Sciatic nerve (tissue), 2 donors: ENCODE measurements around the gene BAAT. TPM values are rescaled to one million over a fixed set of nuclear protein-coding genes. Genes with fewer than 3 reads are reported as not detected.
"Not testable (repeated sequence)": the region's sequence is repeated elsewhere in the genome, so short reads cannot be mapped to it uniquely, and the experiment has no call there.

ENCODE experiments used
- ATAC-seq: fragments of 200-7000 bp; cut with Tn5 transposase; one replicate; pipeline ENCODE4 v1.9.1; 2020; ENCODE audit warnings: mild to moderate bottlenecking, moderate library complexity
- DNase-seq: peaks from one replicate; pipeline ENCODE4 v3.0.0-alpha.2; 2020; ENCODE audit warnings: low spot score
- intact Hi-C: fragments of 100-400 bp; cut with DNase I; formaldehyde crosslinking; loops from one replicate; pipeline ENCODE4 v1.14.2; 2022
- total RNA-seq: library from RNA; stranded (reverse); fragmentation: NEBNext Ultra II Directional; extraction: Animal tissue kit (Norgen Biotek cat#: 25700); gene quantifications from one replicate; pipeline ENCODE4 v1.2.1, GENCODE V29; 2021
- donor health status: DM: no; HTN: no; CAD: no.
- donor health status: DM: no; HTN: no; CAD: no.

BAAT gene
- not detected for total RNA-seq

GRCh38 chr9:101384873-101385536 is at the start of gene BAAT:
Gene BAAT, minus strand, starts transcription at chr9:101385006. Its CDS starts 13,602 bp downstream, at chr9:101371404.
- ATAC-seq, intact Hi-C loops, DNase-seq: not testable (repeated sequence)

GRCh38 chr9:101433229-101433628 is 48.4 kb upstream of the BAAT start:
- no peak for DNase-seq
- intact Hi-C loops: no loop called here
- ATAC-seq: no peak

GRCh38 chr9:101432740-101433139 is 47.9 kb upstream of the BAAT start:
- no peak for DNase-seq
- no peak for ATAC-seq
- intact Hi-C loops: no loop called here

GRCh38 chr9:101432171-101432570 is 47.4 kb upstream of the BAAT start:
- intact Hi-C loops: no loop called here
- ATAC-seq (no peak), DNase-seq (no peak)

- intact Hi-C loops: no loop called here
- DNase-seq: no peak
- ATAC-seq: no peak
Measured at GRCh38 chr9:101429736-101430135, 44.9 kb upstream of the BAAT start.

- no peak for ATAC-seq
- intact Hi-C loops: no loop called here
- no peak for DNase-seq
Measured at GRCh38 chr9:101428909-101429308, 44.1 kb upstream of the BAAT start.

- ATAC-seq (no peak), DNase-seq (no peak)
- intact Hi-C loops: no loop called here
Measured at GRCh38 chr9:101427957-101428655, 43.3 kb upstream of the BAAT start.

- DNase-seq: no peak
- no peak for ATAC-seq
- intact Hi-C loops: no loop called here
Measured at GRCh38 chr9:101427358-101427757, 42.6 kb upstream of the BAAT start.

GRCh38 chr9:101421653-101422065 is 36.9 kb upstream of the BAAT start:
- DNase-seq: no peak
- intact Hi-C loops: no loop called here
- ATAC-seq: no peak

- DNase-seq (no peak), ATAC-seq (no peak)
- intact Hi-C loops: no loop called here
Measured at GRCh38 chr9:101419863-101420262, 35.1 kb upstream of the BAAT start.

- intact Hi-C loops: no loop called here
- no peak for ATAC-seq
Measured at GRCh38 chr9:101418518-101419430, 34.0 kb upstream of the BAAT start.

GRCh38 chr9:101417977-101418376 is 33.2 kb upstream of the BAAT start:
- DNase-seq (no peak), ATAC-seq (no peak)
- intact Hi-C loops: no loop called here

More at GRCh38 chr9:101418518-101419430, 34.0 kb upstream of the BAAT start:
- no peak for DNase-seq

- ATAC-seq: no peak
- intact Hi-C loops: no loop called here
- DNase-seq: no peak
Measured at GRCh38 chr9:101417389-101417788, 32.6 kb upstream of the BAAT start.

GRCh38 chr9:101415578-101415977 is 30.8 kb upstream of the BAAT start:
- no peak for ATAC-seq
- no peak for DNase-seq
- intact Hi-C loops: no loop called here

- DNase-seq (no peak), ATAC-seq (no peak)
- intact Hi-C loops: no loop called here
Measured at GRCh38 chr9:101414839-101415238, 30.0 kb upstream of the BAAT start.

GRCh38 chr9:101409079-101409477 is 24.3 kb upstream of the BAAT start:
- ATAC-seq: no peak
- intact Hi-C loops: no loop called here
- no peak for DNase-seq

- DNase-seq (no peak), ATAC-seq (no peak)
- intact Hi-C loops: no loop called here
Measured at GRCh38 chr9:101408374-101409078, 23.7 kb upstream of the BAAT start.

- intact Hi-C loops: no loop called here
- ATAC-seq (no peak), DNase-seq (no peak)
Measured at GRCh38 chr9:101403516-101404285, 18.9 kb upstream of the BAAT start.
